DOHH2 (cell line): ENCODE measurements around the gene MYCBPAP.

Experiments
- CTCF ChIP-seq: fragments of 200-600 bp; sonication (generic); IDR thresholded peaks from one replicate; pipeline ENCODE4 v1.5.1; 2014; ENCODE audit warnings: antibody characterized with exemption, mild to moderate bottlenecking, low read depth, low read length; ENCODE audit not compliant: poor library complexity, severe bottlenecking
- EZH2phosphoT487 ChIP-seq: fragments of 200-600 bp; sonication (generic); IDR thresholded peaks from 2 replicates; pipeline ENCODE4 v1.6.1; 2017; ENCODE audit warnings: borderline replicate concordance, mild to moderate bottlenecking, antibody characterized with exemption, low read length, moderate library complexity, mixed read lengths

- TF ChIP-seq CTCF (no peak), EZH2phosphoT487 (no peak)
Measured at GRCh38 chr17:50499721-50500120, 8.5 kb upstream of the MYCBPAP start.
